Astrocyte of the hippocampus (primary cell): ENCODE data around the gene FST.
A peak's percentile ranks its signal among the peaks of the same experiment; 100 is the strongest.

ENCODE experiments used
- DNase-seq: peaks from one replicate; pipeline ENCODE4 v3.0.0; 2011; ENCODE audit warnings: low read depth, low spot score

Gene FST

GRCh38 chr5:53473633-53474032, 6.8 kb upstream of the FST start:
- peak; percentile 36 for DNase-seq

GRCh38 chr5:53475320-53475719, 5.1 kb upstream of the FST start:
- DNase-seq = no peak

GRCh38 chr5:53476019-53476418, 4.4 kb upstream of the FST start:
- DNase-seq = no peak

GRCh38 chr5:53476531-53477480, 3.6 kb upstream of the FST start:
- no peak for DNase-seq

GRCh38 chr5:53478411-53479044, 1.9 kb upstream of the FST start:
- peak; percentile 71 for DNase-seq

GRCh38 chr5:53479045-53479589, 1.3 kb upstream of the FST start:
- no peak for DNase-seq

GRCh38 chr5:53479590-53480415, 626 bp upstream of the FST start:
- peak; percentile 76 for DNase-seq

GRCh38 chr5:53481159-53481886, 894 bp downstream of the FST start:
- no peak for DNase-seq

GRCh38 chr5:53481887-53482716, 1.7 kb downstream of the FST start:
- DNase-seq = peak; percentile 85

GRCh38 chr5:53482717-53483638, 2.5 kb downstream of the FST start:
- peak; percentile 55 for DNase-seq

GRCh38 chr5:53487436-53487835, 7.0 kb downstream of the FST start:
- no peak for DNase-seq

- no peak for DNase-seq
These were observed 7.8 kb downstream of the FST start for GRCh38 chr5:53488195-53488722.

GRCh38 chr5:53490747-53491146, 10.3 kb downstream of the FST start:
- peak; percentile 93 for DNase-seq

GRCh38 chr5:53501054-53501453, 20.6 kb downstream of the FST start:
- DNase-seq = no peak

GRCh38 chr5:53503562-53504218, 23.3 kb downstream of the FST start:
- no peak for DNase-seq

- DNase-seq = no peak
These were observed 26.6 kb downstream of the FST start for GRCh38 chr5:53507013-53507412.

- peak; percentile 23 for DNase-seq
These were observed 27.7 kb downstream of the FST start for GRCh38 chr5:53508125-53508524.

- DNase-seq = no peak
These were observed 32.1 kb downstream of the FST start for GRCh38 chr5:53512539-53512938.
